Psoas muscle (tissue), 8 donors: Measurements from ENCODE around the gene MEPCE. TPM values are rescaled to one million over a fixed set of nuclear protein-coding genes. Genes with fewer than 3 reads are reported as not detected.

Experiments
- ATAC-seq, 4 donors: fragments of 200-7000 bp; cut with Tn5 transposase; one replicate each; pipeline ENCODE4 v1.9.1; 2020; ENCODE audit warnings: moderate library complexity in 3 of 4, mild to moderate bottlenecking in 2 of 4
- DNase-seq, 2 donors: peaks; one replicate each; pipeline ENCODE4 v3.0.0-alpha.2; 2020
- H3K27ac ChIP-seq: fragments of 200-600 bp; one replicate; pipeline ENCODE4 v1.8.0; 2022
- H3K27me3 ChIP-seq, 3 donors: fragments of 200-600 bp in 1 of 3; one replicate each; pipeline versions ENCODE4 v1.6.1 to v1.8.0; 2013 to 2022; ENCODE audit warnings: low read length in 2 of 3, mild to moderate bottlenecking in 2 of 3, moderate library complexity in 1 of 3; ENCODE audit not compliant: insufficient read depth in 3 of 3
- H3K36me3 ChIP-seq, 2 donors: fragments of 200-600 bp in 1 of 2; one replicate each; pipeline versions ENCODE4 v1.6.1 to v1.8.0; 2013 to 2022; ENCODE audit warnings: low read depth in 1 of 2, mild to moderate bottlenecking in 1 of 2, moderate library complexity in 1 of 2; ENCODE audit not compliant: insufficient read depth in 1 of 2
- H3K4me1 ChIP-seq: fragments of 200-600 bp; one replicate; pipeline ENCODE4 v1.8.0; 2022
- H3K4me3 ChIP-seq: fragments of 200-600 bp; one replicate; pipeline ENCODE4 v1.8.0; 2022; ENCODE audit warnings: mild to moderate bottlenecking
- H3K9me3 ChIP-seq: fragments of 200-600 bp; one replicate; pipeline ENCODE4 v1.8.0; 2022
- CTCF ChIP-seq: fragments of 200-600 bp; IDR thresholded peaks from one replicate; pipeline ENCODE4 v1.8.0; 2022; ENCODE audit warnings: antibody characterized with exemption
- WGBS, 3 donors: extraction: QIAGEN DNeasy Blood & Tissue Kit; methylation state at CpG; one replicate each; pipeline versions ENCODE4 v1.1.6 to v1.1.7; 2013; 5-methylcytosine and 5-hydroxymethylcytosine counted together
- intact Hi-C, 2 donors: fragments of 100-400 bp; cut with DNase I; formaldehyde crosslinking; loops; one replicate each; pipeline versions ENCODE4 v1.11.0 to v1.14.2; 2022
- polyA plus RNA-seq, 3 donors: library from polyadenylated mRNA; stranded (reverse); fragments of 200-250 nt; gene quantifications; one replicate each; pipeline ENCODE4 v1.2.3, GENCODE V29; 2013
- total RNA-seq, 4 donors: library from RNA; stranded (reverse); fragmentation: NEBNext Ultra II Directional in 2 of 4; extraction: Animal tissue kit (Norgen Biotek cat#: 25700) in 2 of 4; gene quantifications; one replicate each; pipeline versions ENCODE4 v1.2.1 to v1.2.4, GENCODE V29; 2021 to 2023
- donor health status: healthy with polysubstance abuse.
- donor health status: DM: no; HTN: no; CAD: no; lungs with moderate emphysema.
- donor health status: Bipolar disorder and iron deficiency.
- donor health status: healthy.
- donor health status: DM: yes; HTN: yes; CAD: no.
- donor health status: DM: no; HTN: no; CAD: no.
- donor health status: DM: no; HTN: no; CAD: no.
- donor health status: DM: yes; HTN: yes; CAD: no.

The MEPCE gene
- total and polyA plus RNA-seq, 7 donors: 27.2 to 41.5 (median 35.6) TPM

GRCh38 chr7:100432053-100432452 is 2.4 kb downstream of the MEPCE start:
- no peak for TF ChIP-seq CTCF
- H3K27ac ChIP-seq: peak overlapping the region; percentile 46
- peak overlapping the region; percentile 97 for H3K4me3 ChIP-seq
- WGBS, 3 donors: 81 to 90% (median 85%) methylated on average over 4 of the region's 4 CpGs
- DNase-seq: no peak
- H3K27me3 ChIP-seq: no peaks in the 10 kb centered on the region
- H3K36me3 ChIP-seq: peaks cover 0 to 35% of the 10 kb centered on the region in 2 donors
- ATAC-seq: no peak
- no peaks in the 10 kb centered on the region for H3K9me3 ChIP-seq
- intact Hi-C loops: no loop called here
- H3K4me1 ChIP-seq: peaks cover 33% of the 10 kb centered on the region

- 75 to 81% (median 78%) methylated on average over 21 of the region's 21 CpGs for WGBS, 3 donors
- intact Hi-C loops: no loop called here
- no peak for DNase-seq
- H3K4me1 ChIP-seq: peaks cover 31% of the 10 kb centered on the region
- H3K27me3 ChIP-seq: no peaks in the 10 kb centered on the region
- no peak overlapping the region for H3K27ac ChIP-seq
- no peak for TF ChIP-seq CTCF
- H3K36me3 ChIP-seq: peaks cover 0 to 35% of the 10 kb centered on the region in 2 donors
- H3K9me3 ChIP-seq: no peaks in the 10 kb centered on the region
- no peak for ATAC-seq
- no peak overlapping the region for H3K4me3 ChIP-seq
Measured at GRCh38 chr7:100432621-100433275, 3.1 kb downstream of the MEPCE start.

- peaks cover 0 to 35% of the 10 kb centered on the region in 2 donors for H3K36me3 ChIP-seq
- ATAC-seq: no peak
- H3K4me3 ChIP-seq: no peak overlapping the region
- H3K4me1 ChIP-seq: peaks cover 27% of the 10 kb centered on the region
- no peak for TF ChIP-seq CTCF
- H3K9me3 ChIP-seq: no peaks in the 10 kb centered on the region
- H3K27ac ChIP-seq: no peak overlapping the region
- intact Hi-C loops: no loop called here
- 56 to 73% (median 63%) methylated on average over 4 of the region's 4 CpGs for WGBS, 3 donors
- no peak for DNase-seq
- no peaks in the 10 kb centered on the region for H3K27me3 ChIP-seq
Measured at GRCh38 chr7:100433276-100433591, 3.6 kb downstream of the MEPCE start.

DNA sequence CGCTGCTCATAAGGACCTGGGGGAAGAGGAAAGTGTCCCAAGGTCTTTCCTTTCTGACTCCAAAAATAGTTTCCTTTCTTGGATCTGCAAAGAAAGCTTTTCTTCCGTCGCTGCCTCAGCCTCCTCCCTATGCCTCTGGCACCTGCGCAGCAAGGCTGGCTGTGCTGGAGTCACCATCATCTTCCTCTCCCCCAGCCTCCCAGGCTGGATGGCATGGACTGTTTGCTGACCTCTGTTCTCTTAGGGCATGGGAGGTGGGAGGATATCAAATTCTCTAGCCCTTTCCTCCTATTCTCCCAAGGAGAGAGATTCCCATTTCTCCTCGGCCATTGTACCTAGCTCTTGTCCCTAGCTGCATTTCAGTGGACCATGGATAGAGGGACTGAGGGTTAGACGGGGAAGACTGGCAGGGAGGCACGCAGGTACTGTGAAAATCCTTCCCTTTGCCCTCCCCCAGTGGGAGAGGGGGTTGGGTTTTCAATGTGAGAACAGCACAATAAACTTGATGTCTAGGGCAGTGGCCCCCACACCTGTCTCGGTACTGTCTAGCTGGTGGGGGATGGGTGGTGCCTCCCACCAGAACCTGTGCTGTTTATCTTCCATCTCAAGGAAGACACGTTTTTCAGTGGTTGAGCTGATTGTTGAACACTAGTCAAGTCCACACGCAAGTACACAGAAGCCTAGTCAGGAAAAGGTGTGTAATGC is 4.1 kb downstream of the MEPCE start:
- intact Hi-C loops: no loop called here
- no peak for DNase-seq
- Histone ChIP-seq H3K27me3 (no peaks in the 10 kb centered on the region), H3K27ac (no peak overlapping the region), H3K4me3 (no peak overlapping the region), H3K9me3 (no peaks in the 10 kb centered on the region), H3K36me3 (peaks cover 0 to 35% of the 10 kb centered on the region in 2 donors), H3K4me1 (peaks cover 27% of the 10 kb centered on the region)
- 65 to 73% (median 67%) methylated on average over 10 of the region's 10 CpGs for WGBS, 3 donors
- TF ChIP-seq CTCF: no peak
- no peak for ATAC-seq
